Left renal cortex interstitium (tissue), 4 donors: ENCODE measurements around the gene KCNV2. TPM values are rescaled to one million over a fixed set of nuclear protein-coding genes. Genes with fewer than 3 reads are reported as not detected.
A peak's percentile ranks its signal among the peaks of the same experiment; 100 is the strongest.

Experiments used
- DNase-seq, 4 donors: peaks; one replicate each; pipeline ENCODE4 v3.0.0-alpha.2; 2013; ENCODE audit warnings: low read depth in 4 of 4, low spot score in 2 of 4, missing footprints in 1 of 4
- polyA plus RNA-seq, 4 donors: library from polyadenylated mRNA; unstranded; fragments of 120-200 nt; gene quantifications; one replicate each; pipeline ENCODE4 v1.2.1, GENCODE V29; 2013; ENCODE audit not compliant: insufficient read length in 4 of 4

KCNV2 gene
- polyA plus RNA-seq, 4 donors: 0.06 to 0.38 (median 0.19) TPM

- DNase-seq: no peak
Measured at GRCh38 chr9:2718698-2719033, 1.4 kb downstream of the KCNV2 start.

GRCh38 chr9:2720179-2720654, 2.9 kb downstream of the KCNV2 start:
- no peak for DNase-seq

- no peak for DNase-seq
Measured at GRCh38 chr9:2722715-2723114, 5.4 kb downstream of the KCNV2 start.

GRCh38 chr9:2723376-2724065, 6.2 kb downstream of the KCNV2 start:
- no peak for DNase-seq

- no peak for DNase-seq
Measured at GRCh38 chr9:2725126-2725525, 7.8 kb downstream of the KCNV2 start.

DNA sequence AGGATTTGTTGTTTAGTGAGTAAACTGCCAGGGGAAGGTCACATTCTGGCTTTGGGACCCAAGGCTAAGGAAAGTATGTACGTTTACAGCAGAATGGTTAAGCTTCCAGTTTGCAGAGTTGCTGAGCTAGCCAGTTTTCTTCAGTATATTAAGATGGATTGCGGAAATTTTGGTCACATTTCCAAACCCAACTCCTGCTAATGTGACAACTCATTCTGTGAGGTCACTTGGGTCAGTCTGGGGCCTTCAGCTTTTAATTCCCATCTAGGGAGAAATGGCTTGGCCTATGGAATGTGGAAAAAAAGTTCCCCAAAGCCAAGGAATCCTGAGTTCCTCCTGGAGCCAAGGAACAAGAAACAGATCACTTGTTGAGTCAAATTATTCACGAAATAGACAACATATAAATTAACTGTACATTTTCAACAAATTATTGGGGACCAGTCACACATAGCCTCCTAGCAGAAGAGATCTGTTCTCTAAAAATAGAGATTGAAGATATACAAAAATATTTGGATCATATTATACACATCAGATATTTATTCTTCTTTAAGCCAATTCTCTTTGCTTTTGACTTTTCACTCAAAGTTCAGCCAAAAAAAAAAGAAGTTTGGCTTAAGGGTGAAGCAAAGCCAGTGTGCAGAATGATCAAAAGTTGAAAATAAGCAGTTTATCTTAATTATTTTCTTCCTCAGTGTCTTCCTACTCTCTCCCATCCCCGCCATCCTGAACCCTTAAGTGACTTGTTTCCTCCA, 8.8 kb downstream of the KCNV2 start:
- DNase-seq: no peak

- DNase-seq: no peak
Measured at GRCh38 chr9:2726650-2727340, 9.5 kb downstream of the KCNV2 start.

GRCh38 chr9:2727374-2727773, 10.1 kb downstream of the KCNV2 start:
- DNase-seq: no peak

- DNase-seq: peak in 3 of 4 donors; percentile 47 to 79 (median 69)
Measured at GRCh38 chr9:2727966-2728613, 10.8 kb downstream of the KCNV2 start.

GRCh38 chr9:2729003-2729402, 11.7 kb downstream of the KCNV2 start:
- DNase-seq: no peak

DNA sequence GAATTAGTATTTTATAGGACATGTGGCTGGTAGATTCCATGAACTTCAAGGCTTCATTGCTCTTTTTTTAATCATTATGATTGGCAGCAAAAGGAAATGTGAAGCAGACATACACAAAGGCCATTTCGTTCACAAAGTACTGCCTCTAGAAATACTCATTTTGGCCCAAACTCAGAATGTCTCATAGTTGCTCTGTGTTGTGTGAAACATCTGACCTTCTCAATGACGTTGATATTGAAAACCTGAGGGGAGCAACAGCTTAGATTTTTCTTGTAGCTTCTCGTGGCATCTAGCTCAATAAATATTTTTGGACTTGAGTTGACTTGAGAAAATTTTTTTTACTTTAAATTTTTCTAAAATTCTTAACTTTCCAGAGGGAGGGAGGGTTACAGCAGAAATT, 12.4 kb downstream of the KCNV2 start:
- no peak for DNase-seq

DNA sequence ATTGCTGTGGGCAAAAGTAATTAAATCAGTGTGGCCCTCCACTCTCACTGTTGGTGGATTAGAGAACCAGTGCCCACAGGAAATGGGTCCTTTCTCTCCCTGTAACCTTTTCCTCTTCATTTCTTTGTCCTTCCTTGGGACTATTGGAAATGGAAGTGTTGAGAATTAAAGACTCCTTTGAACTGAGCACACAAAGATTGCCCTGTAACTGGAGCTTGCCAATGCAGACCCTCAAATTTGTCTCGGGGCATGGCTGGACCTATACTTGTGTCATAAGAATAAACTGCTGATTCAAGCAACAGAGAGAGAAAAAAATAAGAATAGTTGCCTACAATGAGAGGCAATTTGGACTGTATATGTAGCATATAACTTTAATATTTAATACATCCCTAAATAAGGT, 13.7 kb downstream of the KCNV2 start:
- no peak for DNase-seq

- DNase-seq: no peak
Measured at GRCh38 chr9:2732492-2732891, 15.2 kb downstream of the KCNV2 start.

- DNase-seq: no peak
Measured at GRCh38 chr9:2740616-2741015, 23.3 kb downstream of the KCNV2 start.

DNA sequence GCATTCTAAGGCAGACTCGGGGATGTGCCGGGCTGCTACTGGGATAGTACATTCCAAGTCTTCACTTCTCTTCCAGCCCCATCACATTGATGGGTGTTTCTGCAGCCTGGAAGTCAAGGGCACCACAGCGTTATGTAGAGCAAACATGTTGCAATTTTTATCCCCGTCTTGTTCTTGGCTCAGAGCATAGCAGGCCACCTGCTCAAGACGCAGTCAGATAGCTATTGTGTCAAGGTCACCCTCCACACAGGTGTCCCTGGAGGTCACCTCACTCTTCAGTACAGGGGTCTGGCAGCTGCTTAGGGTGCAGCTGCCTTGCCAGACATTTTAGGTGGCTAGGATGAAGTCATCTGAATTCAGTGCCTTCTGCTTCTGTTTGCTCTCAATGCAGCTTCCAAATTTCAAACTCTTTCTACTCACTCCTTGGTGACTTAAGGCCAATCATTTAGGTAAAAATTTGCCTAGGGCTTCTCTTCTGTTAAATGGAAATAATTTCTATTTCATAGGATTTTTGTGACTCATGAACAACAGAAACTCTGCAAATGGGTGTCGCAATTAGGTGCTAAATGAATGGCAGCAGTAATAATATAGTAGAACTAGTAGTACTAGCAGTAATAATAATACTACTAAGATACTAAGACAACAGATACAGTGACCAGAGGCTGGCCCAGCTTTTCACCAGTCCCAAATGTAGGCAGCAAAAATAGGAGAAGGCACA, 24.3 kb downstream of the KCNV2 start:
- DNase-seq: no peak

GRCh38 chr9:2742214-2742613, 24.9 kb downstream of the KCNV2 start:
- no peak for DNase-seq

DNA sequence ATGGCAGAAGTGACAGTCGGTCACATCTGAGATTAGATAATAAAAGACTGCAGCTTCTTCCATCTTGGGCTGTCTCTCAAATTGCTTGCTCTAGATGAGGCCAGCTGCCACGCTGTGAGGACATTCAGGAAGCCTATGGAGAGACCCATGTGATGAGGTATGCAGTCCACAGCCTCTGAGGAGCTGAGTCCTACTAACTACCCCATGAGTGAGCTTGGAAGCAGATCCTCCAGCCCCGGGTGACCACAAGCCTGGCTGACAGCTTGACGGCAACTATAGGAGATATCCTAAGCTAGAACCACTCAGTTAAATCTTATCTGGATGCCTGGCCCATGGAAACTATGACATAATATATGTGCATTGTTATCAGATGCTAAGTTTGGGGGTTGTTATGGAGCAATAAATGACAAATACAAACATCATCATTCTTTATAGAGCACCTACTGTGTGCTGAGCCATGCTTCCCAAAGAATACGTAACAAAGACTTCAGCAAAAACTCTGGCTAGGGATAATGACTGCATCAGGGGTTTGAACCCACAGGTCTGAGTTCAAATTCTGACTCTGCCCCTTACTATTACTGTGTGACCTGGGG, 26.7 kb downstream of the KCNV2 start:
- no peak for DNase-seq

DNA sequence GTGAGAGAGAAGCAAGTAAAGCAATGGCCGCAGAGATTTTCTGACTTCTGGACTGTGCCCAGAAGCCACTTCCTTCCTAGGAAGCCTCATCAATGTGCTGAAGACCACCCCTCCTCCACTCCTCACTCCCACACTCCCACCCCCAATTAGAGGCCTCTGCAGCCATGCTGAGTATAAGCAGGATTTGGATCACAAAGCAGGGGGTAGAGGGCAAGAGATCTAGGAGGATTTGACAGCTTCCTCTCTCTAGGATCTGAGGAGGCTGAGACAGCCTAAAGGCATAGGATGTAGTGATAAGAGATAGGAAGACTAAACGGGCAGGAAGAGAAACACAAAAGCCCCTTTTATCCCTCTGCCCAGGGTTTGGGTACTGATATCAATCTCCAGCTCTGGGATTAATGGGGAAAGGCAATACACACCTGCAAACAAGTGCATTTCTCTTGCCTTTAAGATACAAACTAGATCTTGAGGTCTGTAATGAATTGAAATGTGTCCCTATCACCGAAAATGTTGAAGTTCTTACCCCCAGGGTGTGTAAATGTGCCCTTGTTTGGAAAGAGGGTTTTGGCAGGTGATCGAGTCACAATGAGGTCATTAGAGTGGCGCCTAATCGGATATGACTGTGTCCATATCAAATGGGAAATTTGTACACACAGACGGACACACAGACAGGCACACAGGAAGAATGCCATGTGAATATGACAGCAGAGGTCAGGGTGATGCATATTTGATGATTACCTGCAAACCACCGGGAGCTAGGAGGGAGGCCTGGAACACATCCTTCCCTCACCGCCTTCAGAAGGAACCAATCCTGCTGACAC, 28.5 kb downstream of the KCNV2 start:
- no peak for DNase-seq

- DNase-seq: no peak
Measured at GRCh38 chr9:2749485-2749884, 32.2 kb downstream of the KCNV2 start.
